ENCODE data around the gene CRLF3.
"Not testable (repeated sequence)": the region's sequence is repeated elsewhere in the genome, so short reads cannot be mapped to it uniquely, and the experiment has no call there.

Gene CRLF3

DNA sequence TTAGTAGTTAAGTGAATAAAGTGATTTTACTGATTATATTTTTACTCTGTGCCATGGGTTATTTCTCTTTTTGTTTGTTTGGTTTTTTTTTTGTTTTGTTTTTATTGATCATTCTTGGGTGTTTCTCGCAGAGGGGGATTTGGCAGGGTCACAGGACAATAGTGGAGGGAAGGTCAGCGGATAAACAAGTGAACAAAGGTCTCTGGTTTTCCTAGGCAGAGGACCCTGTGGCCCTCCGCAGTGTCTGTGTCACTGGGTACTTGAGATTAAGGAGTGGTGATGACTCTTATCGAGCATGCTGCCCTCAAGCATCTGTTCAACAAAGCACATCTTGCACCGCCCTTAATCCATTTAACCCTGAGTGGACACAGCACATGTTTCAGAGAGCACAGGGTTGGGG lies 88.8 kb downstream of the CRLF3 start:
- H3K27ac ChIP-seq (ENCODE audit: low read depth, low read length, severe bottlenecking); H3K9me3 ChIP-seq (ENCODE audit: control insufficient read depth, low read length); H3K4me1 ChIP-seq (ENCODE audit: control insufficient read depth, insufficient read depth, low read length, poor library complexity, severe bottlenecking); H3K4me3 ChIP-seq (ENCODE audit: extremely low read depth, insufficient read depth, low read length, poor library complexity, severe bottlenecking): not testable (repeated sequence)
- WGBS, 2 experiments (ENCODE audit: insufficient coverage in 2 of 2) = no CpG with 5 or more reads among the region's 5 CpGs
- peaks cover 28% of the 10 kb centered on the region for H3K36me3 ChIP-seq (ENCODE audit: control insufficient read depth, insufficient read depth, low read length)

- peaks cover 25% of the 10 kb centered on the region for H3K36me3 ChIP-seq (ENCODE audit: control insufficient read depth, insufficient read depth, low read length)
- 100% methylated on average over 1 of the region's 9 CpGs; no CpG with 5 or more reads in 1 of the 2 experiments for WGBS, 2 experiments (ENCODE audit: insufficient coverage in 2 of 2)
- H3K4me3 ChIP-seq (ENCODE audit: extremely low read depth, insufficient read depth, low read length, poor library complexity, severe bottlenecking); H3K9me3 ChIP-seq (ENCODE audit: control insufficient read depth, low read length); H3K4me1 ChIP-seq (ENCODE audit: control insufficient read depth, insufficient read depth, low read length, poor library complexity, severe bottlenecking); H3K27ac ChIP-seq (ENCODE audit: low read depth, low read length, severe bottlenecking): not testable (repeated sequence)
These were observed 89.3 kb downstream of the CRLF3 start for GRCh38 chr17:30735206-30735605.

DNA sequence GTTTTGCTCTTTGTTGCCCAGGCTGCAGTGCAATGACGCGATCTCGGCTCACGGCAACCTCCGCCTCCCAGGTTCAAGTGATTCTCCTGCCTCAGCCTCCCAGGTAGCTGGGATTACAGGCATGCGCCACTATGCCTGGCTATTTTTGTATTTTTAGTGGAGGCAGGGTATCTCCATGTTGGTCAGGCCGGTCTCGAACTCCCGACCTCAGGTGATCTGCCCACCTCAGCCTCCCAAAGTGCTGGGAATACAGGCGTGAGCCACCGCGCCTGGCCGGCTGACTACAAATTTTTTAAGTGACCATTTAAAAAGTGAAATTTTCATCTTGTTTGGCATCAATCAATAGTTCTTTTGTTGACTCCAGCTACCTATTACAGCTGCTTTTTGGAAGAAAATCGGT lies 90.3 kb downstream of the CRLF3 start:
- peaks cover 24% of the 10 kb centered on the region for H3K36me3 ChIP-seq (ENCODE audit: control insufficient read depth, insufficient read depth, low read length)
- not testable (repeated sequence) for H3K4me3 ChIP-seq (ENCODE audit: extremely low read depth, insufficient read depth, low read length, poor library complexity, severe bottlenecking)
- 93 to 100% methylated on average over 3 to 13 of the region's 14 CpGs for WGBS, 2 experiments (ENCODE audit: insufficient coverage in 2 of 2)

More for the DNA sequence above, 90.3 kb downstream of the CRLF3 start:
- not testable (repeated sequence) for H3K27ac ChIP-seq (ENCODE audit: low read depth, low read length, severe bottlenecking); H3K4me1 ChIP-seq (ENCODE audit: control insufficient read depth, insufficient read depth, low read length, poor library complexity, severe bottlenecking); H3K9me3 ChIP-seq (ENCODE audit: control insufficient read depth, low read length)

Measured in mesodermal cell (in vitro differentiated cells).